Skin of body (tissue), 2 donors: ENCODE results near the gene NOC4L. TPM values are rescaled to one million over a fixed set of nuclear protein-coding genes. Genes with fewer than 3 reads are reported as not detected.
"Not testable (repeated sequence)": the region's sequence is repeated elsewhere in the genome, so short reads cannot be mapped to it uniquely, and the experiment has no call there.

Experiments used
- DNase-seq: peaks from one replicate; lab custom pipeline; 2025; lab: John Stamatoyannopoulos, UW
- total RNA-seq: library from RNA; depleted of rRNA; stranded (reverse); fragments of >200 nt; gene quantifications from one replicate; pipeline ENCODE4 v1.2.3, GENCODE V29; 2014

Gene NOC4L
- total RNA-seq, 1 donor from 2014 or later: 5.4 TPM

DNA sequence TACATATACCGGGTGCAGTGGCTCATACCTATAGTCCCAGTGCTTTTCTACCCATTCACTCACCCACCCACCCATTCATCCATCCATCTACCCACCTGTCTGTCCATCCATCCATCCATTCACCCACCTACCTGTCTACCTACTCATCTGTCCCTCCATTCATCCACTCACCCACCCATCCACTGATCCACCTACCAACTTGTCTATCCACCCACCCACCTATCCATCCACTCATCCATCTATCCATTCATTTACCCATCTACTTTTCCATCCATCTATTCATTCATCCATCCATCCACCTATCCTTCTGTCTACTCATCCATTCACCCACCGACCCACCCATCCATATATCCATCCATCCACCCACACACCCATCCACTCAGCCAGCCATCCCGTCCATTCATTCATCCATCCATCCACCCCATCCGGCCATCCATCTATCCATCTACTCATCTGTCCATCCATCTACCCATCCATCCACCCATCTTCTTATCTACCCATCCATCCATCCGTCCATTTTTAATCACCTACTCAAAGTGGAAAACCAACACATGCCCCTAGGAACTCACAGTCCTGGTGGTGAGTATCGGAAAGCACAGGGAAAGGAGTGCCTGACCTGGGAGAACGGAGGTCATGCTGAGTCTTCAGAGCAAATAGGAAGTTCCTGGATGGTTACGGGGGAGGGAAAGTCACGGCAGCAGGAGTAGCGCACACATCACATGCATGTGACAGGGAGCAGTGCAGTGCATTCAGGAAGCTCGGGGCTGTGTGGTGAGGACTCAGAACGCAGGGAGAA is 20.1 kb upstream of the NOC4L start:
- DNase-seq: no peak

- DNase-seq: no peak
Measured at GRCh38 chr12:132124766-132125425, 19.4 kb upstream of the NOC4L start.

DNA sequence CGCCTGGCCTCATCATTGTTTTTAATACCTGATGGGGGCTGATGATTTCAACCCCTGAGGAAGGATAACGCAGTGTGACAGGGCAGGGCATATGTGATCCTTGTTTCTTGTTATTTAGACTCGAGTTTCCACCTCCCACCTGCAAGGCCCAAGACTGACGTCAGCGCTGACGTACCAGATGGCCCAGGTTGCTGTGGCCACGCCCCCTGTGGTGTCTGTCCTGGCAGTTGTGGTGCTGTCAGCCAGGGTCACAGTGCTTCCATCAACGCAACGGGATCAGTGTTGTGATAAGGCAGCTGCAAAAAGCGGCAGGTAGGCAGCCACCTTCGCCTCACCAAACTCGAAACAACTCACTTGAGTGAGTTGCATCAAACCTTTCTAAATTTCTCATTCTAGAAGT is 18.5 kb upstream of the NOC4L start:
- DNase-seq: no peak

DNA sequence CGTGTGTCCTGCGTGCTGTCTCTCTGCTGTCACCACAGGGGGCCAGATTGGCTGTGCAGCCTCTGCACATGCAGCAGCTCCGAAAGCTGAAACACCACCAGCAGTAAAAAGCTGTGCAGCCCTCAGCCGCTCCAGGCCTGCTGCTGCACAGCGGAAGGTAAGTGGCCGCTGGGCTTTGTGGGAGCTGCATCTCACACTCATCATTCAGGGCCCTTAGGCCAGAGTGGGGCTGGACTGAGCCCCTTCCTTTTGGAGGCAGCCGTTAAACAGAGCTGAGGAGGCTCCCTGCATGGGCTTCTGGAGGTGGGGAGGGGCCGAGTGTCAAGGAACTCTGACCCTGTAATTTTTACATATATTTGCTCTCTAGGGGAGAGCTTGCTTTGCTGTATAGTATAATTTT is 17.2 kb upstream of the NOC4L start:
- DNase-seq: no peak

GRCh38 chr12:132129007-132129406 is 15.2 kb upstream of the NOC4L start:
- no peak for DNase-seq

- no peak for DNase-seq
Measured at GRCh38 chr12:132130690-132131089, 13.6 kb upstream of the NOC4L start.

DNA sequence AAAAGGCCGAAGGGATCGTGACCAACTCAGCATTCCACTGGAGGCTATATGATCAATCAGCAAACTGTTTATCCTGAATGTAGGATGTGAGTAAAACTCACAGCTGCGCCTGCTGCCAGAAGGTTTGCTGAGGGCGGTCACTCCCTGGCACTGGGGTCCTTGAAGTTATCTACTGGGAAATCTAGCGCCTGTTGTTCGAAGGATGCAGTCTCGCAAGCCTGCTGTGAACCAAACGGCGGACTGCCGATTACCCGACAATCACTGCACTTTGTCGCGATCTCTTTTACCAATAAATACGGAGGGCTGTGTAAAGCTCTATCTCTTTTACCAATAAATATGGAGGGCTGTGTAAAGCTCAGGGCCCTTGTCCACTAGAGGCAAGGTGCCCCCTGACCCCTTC is 13.0 kb upstream of the NOC4L start:
- DNase-seq: no peak

- DNase-seq: no peak
Measured at GRCh38 chr12:132131952-132132351, 12.3 kb upstream of the NOC4L start.

DNA sequence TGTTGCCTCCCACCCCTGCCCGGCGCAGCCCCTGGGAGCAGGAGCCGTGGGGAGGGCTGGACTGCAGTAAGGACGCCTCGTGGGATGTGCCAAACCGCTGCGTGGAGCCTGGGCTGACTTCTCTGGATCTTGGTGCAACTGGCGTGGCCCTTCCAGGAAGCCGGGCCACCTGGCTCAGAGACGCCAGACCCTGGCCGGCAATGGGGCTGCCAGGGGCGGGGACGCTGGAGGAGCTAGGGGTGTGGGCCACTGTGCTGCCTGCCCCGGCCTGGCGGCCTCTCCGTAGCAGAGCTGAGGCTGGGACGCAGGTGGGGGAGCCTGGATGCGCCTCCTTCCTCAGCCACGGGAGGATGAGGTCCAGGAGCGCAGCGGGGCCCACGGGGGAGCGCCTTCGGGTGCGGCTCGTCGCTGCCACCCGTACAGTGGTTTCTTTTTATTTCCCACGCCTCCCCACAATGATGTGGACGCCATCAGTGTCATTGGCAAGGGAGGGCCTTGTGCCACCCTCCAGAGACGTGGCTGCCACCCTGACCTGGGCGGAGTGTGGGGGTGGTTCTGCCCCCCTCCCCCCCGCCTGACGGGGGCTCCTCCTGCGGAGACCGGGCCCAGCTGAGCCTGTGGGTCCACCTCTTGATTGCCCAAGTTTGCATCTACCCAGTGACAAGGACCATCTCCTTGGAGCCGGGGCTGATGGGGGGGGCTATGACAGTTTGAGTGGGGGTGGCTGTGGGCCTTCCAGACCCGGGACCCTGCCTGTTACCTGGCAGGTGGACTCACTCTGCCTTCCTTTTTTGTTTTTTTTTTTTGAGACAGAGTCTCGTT is 11.4 kb upstream of the NOC4L start:
- DNase-seq: no peak

GRCh38 chr12:132133952-132134652 is 10.2 kb upstream of the NOC4L start:
- no peak for DNase-seq

GRCh38 chr12:132134653-132135183 is 9.5 kb upstream of the NOC4L start:
- DNase-seq: not testable (repeated sequence)

GRCh38 chr12:132136226-132136625 is 8.0 kb upstream of the NOC4L start:
- not testable (repeated sequence) for DNase-seq

DNA sequence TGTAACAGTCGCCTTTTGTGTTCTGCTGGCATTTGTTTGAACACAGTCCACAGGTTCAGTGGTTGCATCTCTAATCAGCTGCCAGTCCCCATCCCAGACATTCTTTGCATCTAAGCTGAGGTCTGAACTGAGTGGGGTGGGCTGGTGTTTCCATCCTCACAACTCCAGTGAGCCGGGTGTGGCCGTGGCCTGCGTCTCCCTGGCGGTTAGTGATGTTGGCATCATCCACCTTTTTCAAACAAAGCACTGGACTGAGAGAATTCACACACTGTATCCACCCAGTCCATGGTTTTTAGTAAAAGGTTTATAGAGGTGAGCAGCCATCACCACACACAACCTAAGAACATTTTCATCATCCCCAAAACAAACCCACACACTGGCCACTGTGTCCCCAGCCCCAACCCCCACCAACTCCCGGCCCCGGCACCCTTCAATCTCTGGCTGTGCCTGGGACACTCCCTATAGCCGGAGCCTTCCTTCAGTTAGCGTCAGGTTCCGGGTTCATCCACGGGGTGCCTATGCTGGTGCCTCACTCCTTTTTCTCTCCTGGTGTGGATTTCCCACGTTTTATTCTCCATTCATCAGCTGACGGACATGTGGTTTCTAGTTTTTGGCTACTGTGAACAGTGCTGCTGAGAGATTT is 6.7 kb upstream of the NOC4L start:
- no peak for DNase-seq

GRCh38 chr12:132138941-132139871 is 5.1 kb upstream of the NOC4L start:
- DNase-seq: no peak

DNA sequence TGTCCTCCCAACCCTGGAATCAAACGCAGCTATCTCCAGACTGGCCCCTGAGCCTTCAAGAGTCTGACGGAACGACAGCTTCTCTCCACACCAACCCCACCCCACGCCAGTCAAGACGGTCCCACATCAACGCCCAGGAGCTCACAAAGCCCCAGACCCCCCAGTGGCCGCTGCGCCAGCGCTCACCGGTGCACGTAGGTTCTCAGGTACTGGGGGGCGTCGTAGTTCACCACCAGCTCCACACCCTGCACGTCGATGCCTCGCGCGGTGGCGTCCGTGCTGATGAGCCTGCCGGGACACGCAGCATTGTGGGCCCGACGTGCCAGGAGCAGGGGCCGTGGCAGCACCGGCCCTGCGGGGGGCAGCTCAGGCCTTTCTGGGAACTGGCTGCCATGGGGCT is 4.3 kb upstream of the NOC4L start:
- no peak for DNase-seq

DNA sequence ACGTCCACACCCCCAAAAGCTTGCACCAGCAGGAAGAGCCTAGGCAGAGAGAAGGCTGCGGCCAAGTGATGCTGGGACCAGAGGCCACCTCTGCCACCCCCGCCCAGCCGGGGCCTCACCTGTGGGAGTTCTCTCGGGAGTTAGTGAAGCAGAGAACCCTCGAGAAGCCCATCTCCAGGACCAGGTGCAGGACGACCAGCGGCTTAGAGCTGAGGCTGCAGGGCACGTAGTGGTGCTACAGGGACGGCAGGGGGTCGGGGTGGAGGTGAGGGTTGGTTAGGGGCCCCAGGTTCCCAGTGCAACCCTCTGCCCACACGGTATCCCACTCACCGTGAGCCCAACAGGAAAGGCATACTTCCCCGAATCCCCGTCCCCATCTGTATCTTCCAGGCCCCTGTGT is 3.8 kb upstream of the NOC4L start:
- DNase-seq: no peak

DNA sequence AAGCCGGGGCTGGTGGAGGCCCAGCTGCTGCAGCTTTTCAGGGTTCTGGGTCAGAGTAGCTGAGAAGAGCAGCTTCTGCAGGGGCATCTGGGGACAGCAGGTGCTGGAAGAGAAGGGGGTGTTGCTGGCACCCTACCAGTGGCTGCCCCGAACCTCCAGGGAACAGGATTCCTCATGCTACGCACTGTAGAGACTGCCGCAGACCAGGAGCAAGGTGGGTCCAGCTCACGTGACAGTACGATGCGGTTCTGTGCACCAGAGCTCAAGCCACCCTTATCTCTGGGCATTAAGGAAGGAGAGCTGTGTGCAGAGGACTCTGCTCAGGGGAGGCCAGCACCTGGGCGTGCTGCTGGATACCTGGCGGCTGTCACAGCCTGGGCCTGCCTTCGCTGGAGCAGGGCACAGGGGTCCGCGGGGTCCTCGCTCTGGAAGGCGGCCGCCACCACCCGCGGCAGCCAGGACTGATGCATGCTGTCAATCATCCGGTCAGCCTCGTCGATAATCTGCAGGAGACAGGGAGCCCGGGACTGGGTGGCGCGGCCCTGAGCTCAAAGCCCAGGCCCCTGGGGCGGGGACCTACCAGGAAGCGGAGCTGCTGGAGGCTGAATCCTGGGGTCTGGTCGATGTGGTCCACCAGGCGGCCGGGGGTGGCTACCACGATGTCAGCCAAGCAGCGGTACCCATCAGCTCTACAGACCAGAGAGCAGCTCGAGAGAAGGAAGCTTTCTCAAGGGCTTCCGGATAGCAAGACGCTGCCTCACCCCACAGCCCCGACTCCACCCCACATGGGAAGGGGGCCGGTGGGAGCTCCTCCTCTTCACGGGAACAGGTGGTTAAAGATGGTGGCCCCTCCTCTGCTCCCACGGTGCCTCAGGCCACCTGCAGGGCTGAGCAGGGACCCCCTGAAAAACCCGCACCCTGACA is 3.1 kb upstream of the NOC4L start:
- no peak for DNase-seq

DNA sequence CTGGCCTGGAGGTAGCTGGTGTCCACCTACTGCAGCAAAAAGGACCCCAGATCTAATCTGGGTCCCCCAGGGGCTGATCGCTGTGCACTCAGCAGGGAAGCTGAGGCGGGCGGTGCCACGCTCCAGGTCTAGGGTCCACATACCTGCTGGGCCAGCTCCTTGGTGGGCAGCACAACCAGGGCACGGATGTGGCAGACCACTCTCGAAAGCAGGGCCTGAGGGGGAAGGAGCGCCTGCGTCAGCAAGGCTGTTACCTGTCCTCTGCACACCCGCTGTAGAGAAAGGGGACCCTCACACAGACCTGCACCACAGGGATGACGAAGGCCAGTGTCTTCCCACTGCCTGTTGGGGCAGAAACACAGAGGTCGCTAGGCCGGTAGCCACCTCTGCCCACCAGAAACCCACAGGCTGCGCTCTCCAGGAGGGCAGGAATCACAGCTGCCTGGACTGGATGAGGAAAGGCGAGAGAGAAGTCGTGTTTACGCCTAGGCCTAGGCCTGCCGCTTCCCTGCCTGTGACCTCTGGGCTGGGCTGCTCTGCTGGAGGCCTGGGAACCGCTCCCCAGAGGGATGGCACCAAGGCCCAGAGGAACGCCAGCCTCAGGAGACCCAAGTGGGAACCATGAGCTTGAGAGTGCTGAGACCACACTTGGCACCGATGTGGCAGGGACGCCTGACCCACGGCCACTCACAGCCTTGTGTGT is 2.1 kb upstream of the NOC4L start:
- no peak for DNase-seq
